Kidney tubule cell (primary cell): Measurements from ENCODE around the gene KIF20B.
"Not testable (repeated sequence)": the region's sequence is repeated elsewhere in the genome, so short reads cannot be mapped to it uniquely, and the experiment has no call there.

Experiments
- DNase-seq: peaks from one replicate; pipeline ENCODE4 v3.0.0-alpha.2; 2018; ENCODE audit warnings: low spot score

KIF20B gene

GRCh38 chr10:89684604-89685003 is 16.8 kb upstream of the KIF20B start:
- DNase-seq, result peak; percentile 15

DNA sequence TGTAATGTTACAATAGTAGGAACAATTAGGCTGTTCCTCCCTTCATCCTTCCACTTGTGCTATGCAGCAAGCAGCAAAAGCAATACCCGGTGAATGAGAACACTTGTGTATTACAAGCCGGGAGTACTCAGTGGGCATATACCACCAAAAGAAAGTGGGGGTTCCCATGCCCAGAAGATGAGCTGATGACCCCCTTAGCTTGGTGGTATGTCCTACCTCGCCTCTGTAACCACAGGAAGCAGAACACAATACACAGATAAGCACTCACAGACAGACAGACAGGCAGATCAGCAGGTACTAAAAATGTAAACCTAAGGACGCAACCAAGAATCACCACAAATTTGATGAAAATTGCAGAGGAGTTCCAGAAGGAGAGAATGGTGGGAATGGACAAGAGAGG is 15.5 kb upstream of the KIF20B start:
- no peak for DNase-seq

- no peak for DNase-seq
Measured at GRCh38 chr10:89690027-89690426, 11.4 kb upstream of the KIF20B start.

- DNase-seq, result no peak
Measured at GRCh38 chr10:89692416-89692815, 9.0 kb upstream of the KIF20B start.

GRCh38 chr10:89693176-89693575 is 8.2 kb upstream of the KIF20B start:
- no peak for DNase-seq

- no peak for DNase-seq
Measured at GRCh38 chr10:89695307-89695706, 6.1 kb upstream of the KIF20B start.

DNA sequence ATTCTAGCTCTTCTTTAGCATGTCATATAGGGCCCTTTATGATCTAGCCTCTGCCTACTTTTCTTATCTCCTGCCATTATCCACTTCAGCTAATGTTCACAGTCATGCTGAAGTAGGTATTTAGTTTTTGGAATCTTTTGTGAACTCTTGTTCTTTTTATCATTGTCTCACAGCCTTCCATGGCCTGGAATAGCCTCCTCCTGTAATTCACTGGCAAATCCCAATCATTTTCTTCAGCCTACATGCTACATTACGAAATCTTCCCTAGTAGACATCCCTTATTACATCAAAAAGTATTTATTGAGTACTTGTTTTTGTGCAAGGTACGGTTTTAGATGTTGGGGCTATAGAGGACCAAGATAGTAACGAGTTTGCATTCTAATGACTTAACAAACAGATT is 3.4 kb upstream of the KIF20B start:
- DNase-seq, result no peak

DNA sequence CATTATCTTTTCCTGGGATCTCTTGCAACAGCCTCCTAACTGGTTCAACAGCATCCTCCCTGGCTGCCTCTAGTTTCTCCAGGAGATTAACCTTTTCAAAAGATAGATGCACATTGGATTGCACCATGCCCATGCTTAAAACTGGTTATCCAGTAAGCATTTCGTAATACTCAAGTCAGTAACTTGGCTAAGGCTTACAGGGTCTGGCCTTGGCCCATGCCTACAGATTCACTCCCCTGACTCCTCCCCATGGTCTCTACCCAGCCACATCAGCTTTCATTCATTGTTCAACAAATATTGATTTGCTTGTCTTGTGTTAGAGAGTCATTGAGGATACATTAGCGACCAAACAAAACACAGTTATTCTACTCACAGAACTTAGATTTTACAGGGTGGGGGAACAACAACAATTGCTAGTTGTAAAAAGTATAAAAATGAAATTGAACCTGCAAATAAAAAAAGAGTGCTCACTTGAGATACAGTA is 1.8 kb upstream of the KIF20B start:
- no peak for DNase-seq

DNA sequence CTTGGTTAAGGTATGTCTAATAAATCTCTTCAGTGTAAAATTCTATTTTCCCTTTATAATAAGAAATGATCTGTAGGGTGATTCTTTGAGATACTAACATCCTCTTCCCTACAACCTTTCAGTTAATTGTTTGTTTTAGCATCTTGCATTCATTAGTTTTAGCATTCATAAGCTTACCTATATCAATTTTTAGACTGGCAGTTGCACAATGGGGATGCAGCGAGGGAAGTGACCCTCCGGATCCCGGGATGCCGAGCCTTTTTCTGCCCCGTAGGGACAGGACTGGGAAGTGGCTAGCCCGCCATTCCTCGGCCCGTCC is 508 bp upstream of the KIF20B start:
- no peak for DNase-seq

DNA sequence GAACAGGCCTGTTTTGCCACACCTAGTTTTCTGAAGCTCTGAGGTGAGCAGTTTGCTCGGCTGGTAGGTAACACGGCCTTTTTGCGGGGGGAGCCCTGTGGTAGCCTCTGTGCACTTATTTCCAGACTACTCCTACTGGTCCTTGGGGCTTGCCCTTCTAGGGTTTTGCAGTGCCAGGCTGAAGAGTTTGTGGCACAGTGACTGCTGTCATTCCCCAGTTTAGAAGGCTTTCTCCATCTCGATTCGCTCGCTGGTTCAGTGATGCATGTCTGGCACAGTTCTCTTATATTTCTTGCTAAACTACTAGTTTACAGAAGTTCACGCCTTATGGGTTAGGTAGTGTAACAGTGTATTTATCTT is 711 bp downstream of the KIF20B start:
- peak; percentile 38 for DNase-seq

DNA sequence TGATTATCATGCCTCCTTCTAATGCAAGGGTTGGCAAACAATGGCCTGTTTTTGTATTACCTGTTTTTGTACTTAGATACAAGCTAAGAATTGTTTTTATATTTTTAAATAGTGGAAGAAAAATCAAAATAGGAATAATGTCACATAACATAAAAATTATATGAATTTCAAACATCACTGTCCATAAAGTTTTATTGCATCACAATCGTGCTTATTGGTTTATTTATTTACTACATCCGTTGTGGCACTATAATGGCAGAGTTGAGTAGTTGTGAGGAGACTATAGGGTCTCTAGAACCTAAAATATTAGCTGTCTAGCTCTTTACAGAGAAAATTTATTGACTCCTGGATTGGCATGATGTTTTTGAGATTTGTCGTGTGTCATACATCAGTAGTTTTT is 4.1 kb downstream of the KIF20B start:
- DNase-seq, result no peak

DNA sequence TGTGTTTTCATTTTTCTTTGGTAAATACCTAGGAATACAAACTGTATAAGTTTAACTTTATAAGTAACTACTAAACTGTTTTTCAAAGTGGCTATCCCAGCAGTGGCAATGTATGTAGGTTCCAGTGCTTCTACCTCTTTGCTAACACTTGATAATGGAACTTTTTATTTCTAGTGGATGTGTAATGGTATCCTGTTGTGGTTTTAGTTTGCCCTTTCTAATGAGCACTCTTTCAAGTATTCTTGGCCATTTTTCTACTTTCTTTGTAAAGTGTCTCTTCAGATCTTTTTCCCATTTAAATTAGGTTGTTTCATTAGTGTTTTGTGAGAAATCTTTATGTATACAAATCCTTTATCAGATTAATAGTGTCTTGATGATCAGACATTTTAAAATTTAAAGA is 4.6 kb downstream of the KIF20B start:
- no peak for DNase-seq

DNA sequence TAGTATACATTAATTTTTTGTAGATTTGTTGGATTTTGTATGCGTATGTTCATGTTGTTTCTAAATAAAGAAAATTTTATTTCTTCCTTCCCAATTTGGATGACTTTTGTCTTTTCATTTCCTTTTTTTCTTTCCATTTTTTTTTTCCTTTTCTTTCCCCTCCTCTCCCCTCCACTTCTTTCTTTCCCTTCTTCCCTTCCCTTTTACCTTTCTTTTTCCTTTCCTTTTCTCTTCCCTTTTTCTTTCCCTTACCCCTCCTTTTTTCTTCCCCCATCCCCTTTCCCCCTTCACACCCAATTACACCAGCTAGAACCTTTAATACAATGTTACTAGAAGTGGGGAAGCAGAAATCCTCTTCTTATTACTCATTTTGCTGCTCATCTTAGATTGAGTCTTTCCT is 6.0 kb downstream of the KIF20B start:
- DNase-seq, result no peak

- DNase-seq, result no peak
Measured at GRCh38 chr10:89710753-89711152, 9.4 kb downstream of the KIF20B start.

- DNase-seq, result no peak
Measured at GRCh38 chr10:89734616-89735015, 33.2 kb downstream of the KIF20B start.

DNA sequence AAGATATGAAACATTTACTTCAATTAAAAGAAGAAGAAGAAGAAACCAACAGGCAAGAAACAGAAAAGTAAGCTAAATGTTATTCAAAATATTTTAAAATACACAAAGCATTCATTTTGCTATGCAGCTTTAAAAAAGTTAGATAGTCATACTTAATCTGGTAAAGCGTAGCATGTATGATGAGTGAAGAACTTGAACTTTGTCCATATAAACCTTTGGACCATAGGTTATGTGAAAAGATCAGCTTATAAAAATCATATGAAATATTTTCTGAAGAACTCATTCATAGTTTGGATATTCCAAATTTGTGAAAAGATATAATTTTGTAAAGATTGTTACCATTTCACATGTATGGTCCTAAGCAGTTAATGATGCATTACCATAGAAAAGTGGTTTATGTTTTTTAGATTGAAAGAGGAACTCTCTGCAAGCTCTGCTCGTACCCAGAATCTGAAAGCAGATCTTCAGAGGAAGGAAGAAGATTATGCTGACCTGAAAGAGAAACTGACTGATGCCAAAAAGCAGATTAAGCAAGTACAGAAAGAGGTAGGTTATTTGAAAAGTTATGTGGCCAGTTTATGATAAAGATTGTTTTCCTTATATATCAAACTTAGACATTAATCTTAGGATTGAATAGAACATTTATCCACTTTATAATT is 37.3 kb downstream of the KIF20B start:
- no peak for DNase-seq

DNA sequence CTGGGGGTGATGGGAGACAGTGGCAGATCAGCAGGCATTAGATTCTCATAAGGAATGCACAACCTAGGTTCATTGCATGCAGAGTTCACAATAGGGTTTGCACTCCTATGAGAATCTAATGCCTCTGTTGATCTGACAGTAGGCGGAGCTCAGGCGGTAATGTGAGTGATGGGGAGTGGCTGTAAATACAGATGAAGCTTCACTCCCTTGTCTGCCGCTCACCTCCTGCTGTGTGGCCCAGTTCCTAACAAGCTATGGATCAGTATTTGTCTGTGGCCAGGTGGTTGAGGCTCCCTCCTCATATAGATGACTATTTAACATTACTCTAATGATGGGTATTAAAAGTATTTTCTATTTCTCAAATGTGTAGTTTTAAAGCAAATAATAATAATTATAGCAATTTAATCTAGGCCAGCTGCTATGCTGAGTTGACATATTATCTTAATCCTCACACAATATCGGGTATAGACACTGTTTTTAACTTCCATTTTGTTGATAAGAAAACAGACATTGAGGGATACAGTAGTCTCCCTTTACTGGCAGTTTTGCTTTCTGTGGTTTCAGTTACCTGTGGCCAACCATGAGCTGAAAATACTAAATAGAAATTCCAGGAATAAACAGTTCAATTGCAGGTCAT is 39.9 kb downstream of the KIF20B start:
- DNase-seq, result no peak

GRCh38 chr10:89744026-89744425 is 42.6 kb downstream of the KIF20B start:
- DNase-seq, result peak; percentile 48

GRCh38 chr10:89745903-89746302 is 44.5 kb downstream of the KIF20B start:
- no peak for DNase-seq

- no peak for DNase-seq
Measured at GRCh38 chr10:89750441-89750840, 49.1 kb downstream of the KIF20B start.

DNA sequence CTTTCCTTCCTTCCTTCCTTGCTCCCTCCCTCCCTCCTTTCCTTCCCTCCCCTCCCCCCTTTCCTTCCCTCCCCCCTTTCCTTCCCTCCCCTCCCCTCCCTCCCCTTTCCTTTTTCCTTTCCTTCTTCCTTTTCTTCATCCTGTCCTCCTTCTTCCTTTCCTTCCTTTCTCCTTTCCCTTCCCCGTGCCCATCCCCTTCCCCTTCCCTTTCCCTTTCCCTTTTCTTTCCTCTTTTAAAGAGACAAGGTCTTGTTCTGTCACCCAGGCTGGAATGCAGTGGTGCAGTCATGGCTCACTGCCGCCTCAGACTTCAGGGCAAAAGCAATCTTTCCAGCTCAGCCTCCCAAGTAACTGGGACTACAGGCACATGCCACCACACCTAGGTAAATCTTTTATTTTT is 54.0 kb downstream of the KIF20B start:
- no peak for DNase-seq

- DNase-seq, result no peak
Measured at GRCh38 chr10:89759531-89759930, 58.1 kb downstream of the KIF20B start.

DNA sequence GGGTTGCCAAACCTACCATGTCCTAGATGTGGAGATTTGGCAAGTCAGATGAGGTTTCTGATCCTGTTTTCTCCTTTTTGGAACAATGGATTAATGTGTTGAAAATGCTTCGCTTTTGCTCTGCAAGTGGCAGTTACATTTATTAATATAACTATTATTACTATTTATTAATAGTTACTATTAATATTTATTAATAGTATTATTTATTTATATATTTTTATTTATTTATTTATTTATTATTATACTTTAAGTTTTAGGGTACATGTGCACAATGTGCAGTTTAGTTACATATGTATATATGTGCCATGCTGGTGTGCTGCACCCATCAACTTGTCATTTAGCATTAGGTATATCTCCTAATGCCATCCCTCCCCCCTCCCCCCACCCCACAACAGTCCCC is 62.3 kb downstream of the KIF20B start:
- not testable (repeated sequence) for DNase-seq

DNA sequence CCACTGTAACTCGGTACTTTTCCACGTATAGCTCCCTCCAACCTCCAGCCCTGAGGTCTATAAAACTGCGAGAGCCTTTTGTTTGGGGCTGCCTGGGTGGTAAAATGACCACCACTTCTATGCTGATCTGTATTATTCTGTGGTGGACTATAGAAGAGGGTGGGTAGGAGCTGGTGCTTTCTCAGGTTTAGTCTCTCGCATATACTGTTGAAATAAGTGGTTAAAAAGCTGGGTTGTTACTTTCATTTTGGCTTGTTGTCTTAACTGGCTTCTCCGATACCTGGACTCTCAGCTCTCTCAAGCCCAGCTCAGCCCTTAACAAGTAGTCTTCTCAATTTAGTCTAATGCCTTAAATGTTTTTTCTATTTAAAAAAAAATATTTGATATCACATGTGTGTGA is 70.3 kb downstream of the KIF20B start:
- no peak for DNase-seq
